Upper lobe of left lung (tissue), 6 donors: ENCODE results near the gene XRCC1. TPM values are rescaled to one million over a fixed set of nuclear protein-coding genes. Genes with fewer than 3 reads are reported as not detected.

Experiments
- ATAC-seq, 2 donors: fragments of 200-7000 bp; cut with Tn5 transposase; one replicate each; pipeline ENCODE4 v1.9.1; 2022; ENCODE audit warnings: mild to moderate bottlenecking in 2 of 2, moderate library complexity in 2 of 2; ENCODE audit not compliant: low FRiP score in 2 of 2
- DNase-seq, 2 donors: peaks; one replicate each; pipeline ENCODE4 v3.0.0-alpha.2; 2019 to 2020
- H3K27ac ChIP-seq, 4 donors: fragments of 200-600 bp; sonication (generic); one replicate each; pipeline ENCODE4 v1.5.1; 2016 to 2019
- H3K27me3 ChIP-seq, 4 donors: fragments of 200-600 bp; sonication (generic); one replicate each; pipeline ENCODE4 v1.5.1; 2017 to 2019
- H3K36me3 ChIP-seq, 4 donors: fragments of 200-600 bp; sonication (generic); one replicate each; pipeline ENCODE4 v1.5.1; 2016 to 2019
- H3K4me1 ChIP-seq, 4 donors: fragments of 200-600 bp; sonication (generic); one replicate each; pipeline ENCODE4 v1.5.1; 2018 to 2019
- H3K4me3 ChIP-seq, 4 donors: fragments of 200-600 bp; sonication (generic); one replicate each; pipeline ENCODE4 v1.5.1; 2017 to 2019; ENCODE audit warnings: mild to moderate bottlenecking in 2 of 4, moderate library complexity in 1 of 4
- H3K9me3 ChIP-seq, 4 donors: fragments of 200-600 bp; sonication (generic); one replicate each; pipeline ENCODE4 v1.5.1; 2018 to 2019
- EP300 ChIP-seq, 4 donors: sonication (generic); formaldehyde crosslinking; IDR thresholded peaks; one replicate each; pipeline ENCODE4 v1.5.1; 2017; ENCODE audit warnings: antibody characterized with exemption in 4 of 4, control low read depth in 2 of 4
- POLR2A ChIP-seq, 4 donors: fragments of 450-650 bp; IDR thresholded peaks; one replicate each; pipeline ENCODE4 v1.5.1; 2016 to 2017; ENCODE audit warnings: antibody characterized with exemption in 4 of 4, mild to moderate bottlenecking in 2 of 4
- POLR2AphosphoS5 ChIP-seq, 2 donors: sonication (generic); formaldehyde crosslinking; IDR thresholded peaks; one replicate each; pipeline ENCODE4 v1.5.1; 2017; ENCODE audit warnings: antibody characterized with exemption in 2 of 2
- WGBS, 2 donors: methylation state at CpG; one replicate each; pipeline ENCODE4 v1.1.5; 2017 to 2018; 5-methylcytosine and 5-hydroxymethylcytosine counted together
- total RNA-seq, 6 donors: library from RNA; depleted of rRNA in 4 of 6; stranded (reverse); fragments of >200 nt in 4 of 6; gene quantifications; one replicate each; pipeline versions ENCODE4 v1.1.0 to v1.2.1, GENCODE V29; 2016 to 2021
- TF ChIP-seq, protein P1 (sequence below), 6 experiments: fragments of 450-650 bp in 4 of 6; fragments of 200-600 bp in 2 of 6; sonication (generic) in 2 of 6; IDR thresholded peaks; one replicate each; pipeline ENCODE4 v1.5.1; 2016 to 2019; ENCODE audit warnings: antibody characterized with exemption in 6 of 6
- donor health status: DM: no; HTN: no; CAD: no; lungs with moderate emphysema.
- donor health status: DM: no; HTN: yes; CAD: no; lungs with severe emphysema.

Gene XRCC1
- total RNA-seq, 6 donors from 2014 or later: 24.2 to 30.1 (median 26.4) TPM

DNA sequence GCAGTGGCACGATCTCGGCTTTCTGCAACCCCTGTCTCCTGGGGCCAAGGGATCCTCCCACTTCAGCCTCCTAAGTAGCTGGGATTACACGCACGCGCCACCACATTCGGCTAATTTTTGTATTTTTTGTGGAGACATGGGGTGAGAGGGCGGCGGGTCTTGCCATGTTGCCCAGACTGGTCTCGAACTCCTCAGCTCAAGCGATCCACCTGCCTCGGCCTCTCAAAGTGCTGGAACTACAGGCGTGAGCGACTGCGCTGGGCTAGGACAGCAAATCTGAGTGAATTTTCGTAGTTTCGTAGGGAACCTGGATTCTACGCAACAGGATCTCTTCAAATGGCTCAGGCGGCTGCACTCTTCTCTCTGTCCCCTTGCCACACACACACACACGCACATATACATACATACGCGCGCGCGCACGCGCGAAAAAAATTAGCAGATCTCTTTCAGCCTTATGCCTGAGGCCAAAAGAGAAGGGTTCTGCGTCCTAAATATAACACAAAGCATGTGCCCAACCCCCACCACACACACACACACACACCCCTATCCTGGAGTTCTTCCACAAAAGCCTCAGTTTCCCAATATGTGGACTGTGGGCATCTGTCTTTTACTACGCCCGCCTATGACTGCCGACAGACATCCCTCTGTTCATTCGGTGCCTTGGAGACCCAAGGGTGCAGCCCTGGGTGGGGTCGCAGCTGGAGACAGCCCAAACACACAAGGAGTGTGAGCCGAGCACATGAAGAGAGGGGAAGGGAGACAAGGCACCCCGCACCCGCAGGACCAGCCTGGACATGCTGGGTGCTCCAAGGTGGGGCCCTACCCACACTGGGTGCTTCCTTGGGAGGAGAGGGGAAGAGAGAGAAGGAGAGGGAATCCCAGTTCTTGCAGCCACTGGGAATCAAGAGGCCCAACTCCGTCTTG is 890 bp upstream of the XRCC1 start:
- WGBS, 2 donors: 74 to 80% methylated on average over 37 of the region's 37 CpGs
- peak overlapping the region in 3 of 4 donors; percentile 80 to 88 (median 84) for H3K4me3 ChIP-seq
- no peaks in the 10 kb centered on the region for H3K27me3 ChIP-seq
- DNase-seq (no peak), ATAC-seq (no peak)
- peaks cover 0 to 12% (median 2%) of the 10 kb centered on the region in 4 donors for H3K36me3 ChIP-seq
- H3K9me3 ChIP-seq: no peaks in the 10 kb centered on the region
- TF ChIP-seq POLR2A (IDR thresholded peaks at IDR 0.05): no peak
- no peak for TF ChIP-seq EP300 (IDR thresholded peaks at IDR 0.05)
- TF ChIP-seq, protein P1, sequence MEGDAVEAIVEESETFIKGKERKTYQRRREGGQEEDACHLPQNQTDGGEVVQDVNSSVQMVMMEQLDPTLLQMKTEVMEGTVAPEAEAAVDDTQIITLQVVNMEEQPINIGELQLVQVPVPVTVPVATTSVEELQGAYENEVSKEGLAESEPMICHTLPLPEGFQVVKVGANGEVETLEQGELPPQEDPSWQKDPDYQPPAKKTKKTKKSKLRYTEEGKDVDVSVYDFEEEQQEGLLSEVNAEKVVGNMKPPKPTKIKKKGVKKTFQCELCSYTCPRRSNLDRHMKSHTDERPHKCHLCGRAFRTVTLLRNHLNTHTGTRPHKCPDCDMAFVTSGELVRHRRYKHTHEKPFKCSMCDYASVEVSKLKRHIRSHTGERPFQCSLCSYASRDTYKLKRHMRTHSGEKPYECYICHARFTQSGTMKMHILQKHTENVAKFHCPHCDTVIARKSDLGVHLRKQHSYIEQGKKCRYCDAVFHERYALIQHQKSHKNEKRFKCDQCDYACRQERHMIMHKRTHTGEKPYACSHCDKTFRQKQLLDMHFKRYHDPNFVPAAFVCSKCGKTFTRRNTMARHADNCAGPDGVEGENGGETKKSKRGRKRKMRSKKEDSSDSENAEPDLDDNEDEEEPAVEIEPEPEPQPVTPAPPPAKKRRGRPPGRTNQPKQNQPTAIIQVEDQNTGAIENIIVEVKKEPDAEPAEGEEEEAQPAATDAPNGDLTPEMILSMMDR (IDR thresholded peaks at IDR 0.05): no peak
- TF ChIP-seq POLR2AphosphoS5 (IDR thresholded peaks at IDR 0.05): no peak
- peak overlapping the region in 3 of 4 donors; percentile 40 to 90 (median 88) for H3K27ac ChIP-seq
- H3K4me1 ChIP-seq: peaks cover 12 to 33% (median 27%) of the 10 kb centered on the region in 4 donors

DNA sequence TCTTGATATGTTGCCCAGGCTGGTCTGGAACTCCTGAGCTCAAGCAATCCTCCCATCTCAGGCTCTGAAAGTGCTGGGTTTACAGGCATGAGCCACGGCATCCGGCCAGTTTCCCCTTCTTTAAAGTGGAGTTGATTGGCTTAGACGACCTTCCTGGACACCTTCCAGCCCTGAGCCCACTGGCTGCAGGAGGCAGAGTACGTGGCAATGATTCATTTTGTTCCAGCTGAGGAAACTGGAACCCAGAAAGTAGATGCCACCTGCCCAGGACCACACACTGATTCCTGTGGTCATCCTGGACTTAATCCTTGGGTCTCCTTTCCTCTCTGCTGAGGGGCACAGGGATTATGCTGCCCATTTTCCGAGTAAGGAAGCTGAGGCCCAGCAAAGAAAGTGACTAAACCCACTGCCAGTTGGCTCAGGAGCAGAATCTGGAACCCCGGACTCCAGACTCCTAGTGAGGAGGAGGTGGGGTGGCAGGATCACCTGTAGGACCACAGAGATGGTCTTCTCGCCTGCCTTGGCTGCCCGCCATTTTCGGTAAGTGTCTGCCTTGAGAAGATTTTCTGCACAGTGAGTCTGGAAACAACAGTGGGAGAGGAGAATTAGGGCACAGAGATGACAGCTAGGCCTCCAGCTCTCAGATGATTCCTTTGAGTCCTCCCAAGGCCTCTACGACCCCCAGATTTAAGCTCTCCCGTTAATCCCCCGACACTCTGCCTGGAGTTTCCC is 737 bp downstream of the XRCC1 start:
- no peaks in the 10 kb centered on the region for H3K9me3 ChIP-seq
- no peaks in the 10 kb centered on the region for H3K27me3 ChIP-seq
- DNase-seq (no peak), ATAC-seq (no peak)
- H3K36me3 ChIP-seq: peaks cover 0 to 13% (median 2%) of the 10 kb centered on the region in 4 donors
- TF ChIP-seq POLR2AphosphoS5 (IDR thresholded peaks at IDR 0.05) (no peak), POLR2A (IDR thresholded peaks at IDR 0.05) (no peak), EP300 (IDR thresholded peaks at IDR 0.05) (no peak)
- TF ChIP-seq, protein P1 (IDR thresholded peaks at IDR 0.05): no peak
- peaks cover 12 to 35% (median 22%) of the 10 kb centered on the region in 4 donors for H3K4me1 ChIP-seq
- 26 to 32% methylated on average over 12 of the region's 12 CpGs for WGBS, 2 donors
- peak overlapping the region; percentile 88 to 92 (median 89) for H3K27ac ChIP-seq
- peak overlapping the region; percentile 80 to 91 (median 86) for H3K4me3 ChIP-seq

DNA sequence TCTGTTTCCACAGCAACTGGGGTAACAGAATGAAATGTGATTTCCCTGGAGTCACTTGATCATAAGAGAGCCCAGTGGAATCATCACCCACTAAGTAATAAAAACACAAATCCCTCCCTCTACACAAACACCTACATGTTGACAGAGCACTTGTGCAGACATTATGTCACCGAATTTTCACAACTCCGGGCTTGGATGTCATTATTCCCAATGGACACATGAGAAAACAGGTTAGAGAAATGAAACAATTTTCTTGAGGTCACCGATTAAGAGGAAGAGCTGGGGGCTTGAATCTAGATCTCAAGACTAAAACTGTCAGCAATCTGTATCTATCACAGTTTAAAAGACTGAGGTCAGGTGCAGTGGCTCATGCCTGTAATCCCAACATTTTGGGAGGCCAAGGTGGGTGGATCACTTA is 3.1 kb downstream of the XRCC1 start:
- peaks cover 12 to 36% (median 22%) of the 10 kb centered on the region in 4 donors for H3K4me1 ChIP-seq
- no peaks in the 10 kb centered on the region for H3K27me3 ChIP-seq
- TF ChIP-seq POLR2A (IDR thresholded peaks at IDR 0.05): no peak
- TF ChIP-seq, protein P1 (IDR thresholded peaks at IDR 0.05): no peak
- no peak for TF ChIP-seq EP300 (IDR thresholded peaks at IDR 0.05)
- TF ChIP-seq POLR2AphosphoS5 (IDR thresholded peaks at IDR 0.05): no peak
- DNase-seq (no peak), ATAC-seq (no peak)
- H3K36me3 ChIP-seq: peaks cover 0 to 13% (median 2%) of the 10 kb centered on the region in 4 donors
- peak overlapping the region in 1 of 4 donors; percentile 17 for H3K27ac ChIP-seq
- H3K9me3 ChIP-seq: no peaks in the 10 kb centered on the region
- H3K4me3 ChIP-seq: no peak overlapping the region
- 66 to 74% methylated on average over 3 of the region's 3 CpGs for WGBS, 2 donors

DNA sequence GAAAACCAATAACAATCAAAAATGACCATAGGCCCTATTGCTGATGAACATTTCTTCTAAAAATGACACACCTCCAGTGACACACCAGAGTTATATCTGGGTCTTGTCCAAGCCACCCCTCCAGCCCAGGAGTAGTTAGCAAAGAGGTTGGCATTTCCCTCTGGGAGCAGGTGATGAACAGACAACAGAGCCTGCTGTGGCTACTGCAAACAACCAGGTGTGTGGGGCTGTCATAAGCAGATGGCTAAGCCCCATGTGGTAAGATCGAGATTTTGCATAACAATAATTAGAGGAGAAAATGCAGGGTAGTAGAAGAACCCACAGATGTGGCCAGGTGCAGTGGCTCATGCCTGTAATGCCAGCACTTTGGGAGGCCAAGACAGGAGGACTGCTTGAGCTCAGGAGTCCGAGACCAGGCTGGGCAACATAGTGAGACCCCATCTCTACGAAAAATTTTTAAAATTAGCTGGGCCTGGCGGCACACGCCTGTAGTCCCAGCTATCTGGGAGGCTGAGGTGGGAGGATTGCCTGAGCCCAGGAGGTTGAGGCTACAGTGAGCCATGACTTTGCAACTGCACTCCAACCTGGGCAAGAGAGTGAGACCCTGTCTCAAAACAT is 5.0 kb downstream of the XRCC1 start:
- no peak overlapping the region for H3K4me3 ChIP-seq
- peaks cover 8 to 29% (median 16%) of the 10 kb centered on the region in 4 donors for H3K4me1 ChIP-seq
- no peaks in the 10 kb centered on the region for H3K27me3 ChIP-seq
- no peaks in the 10 kb centered on the region for H3K9me3 ChIP-seq
- TF ChIP-seq, protein P1 (IDR thresholded peaks at IDR 0.05): no peak
- TF ChIP-seq POLR2A (IDR thresholded peaks at IDR 0.05) (no peak), EP300 (IDR thresholded peaks at IDR 0.05) (no peak), POLR2AphosphoS5 (IDR thresholded peaks at IDR 0.05) (no peak)
- 86 to 93% methylated on average over 5 of the region's 5 CpGs for WGBS, 2 donors
- no peak for ATAC-seq
- H3K27ac ChIP-seq: no peak overlapping the region
- no peak for DNase-seq
- peaks cover 0 to 13% (median 2%) of the 10 kb centered on the region in 4 donors for H3K36me3 ChIP-seq
